ENCODE results near the gene DHRS7C.
"Not testable (repeated sequence)": the region's sequence is repeated elsewhere in the genome, so short reads cannot be mapped to it uniquely, and the experiment has no call there.

The DHRS7C gene

DNA sequence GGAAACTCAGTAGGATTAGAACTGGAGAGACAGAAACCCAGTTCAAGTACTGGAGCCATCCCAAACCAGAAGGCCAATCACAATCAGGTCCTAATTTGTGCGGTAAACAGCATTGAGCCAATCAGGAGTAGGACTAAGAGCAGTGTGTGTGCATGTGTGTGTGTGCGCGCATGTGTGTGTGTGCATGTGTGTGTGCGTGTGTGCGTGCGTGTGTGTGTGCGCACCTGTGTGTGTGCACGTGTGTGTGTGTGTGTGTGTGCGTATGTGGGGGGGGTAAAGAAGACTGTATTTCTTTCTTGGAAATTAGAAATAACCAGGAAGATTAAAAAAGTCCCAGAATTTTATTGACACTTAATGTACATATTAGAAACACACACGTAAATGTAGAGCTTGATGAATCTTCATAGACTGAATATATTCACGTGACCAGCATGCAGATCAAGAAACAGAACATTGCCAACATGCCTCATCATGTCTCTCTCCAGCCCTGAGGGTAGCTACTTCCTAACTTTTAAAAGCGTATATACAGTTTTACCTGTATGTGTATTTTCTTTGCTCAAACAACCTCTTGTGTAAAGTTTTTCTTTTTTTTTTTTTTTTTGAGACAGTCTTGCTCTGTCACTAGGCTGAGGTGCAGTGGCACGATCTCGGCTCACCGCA is 919 bp upstream of the DHRS7C start:
- Histone ChIP-seq H3K9me3 (ENCODE audit: control insufficient read depth, insufficient read depth, low read length) (no peaks in the 10 kb centered on the region), H3K36me3 (ENCODE audit: insufficient read depth, low read length) (no peaks in the 10 kb centered on the region), H3K4me1 (ENCODE audit: insufficient read depth, low read length) (no peaks in the 10 kb centered on the region), H3K9ac (ENCODE audit: low read depth, low read length) (no peak overlapping the region)

DNA sequence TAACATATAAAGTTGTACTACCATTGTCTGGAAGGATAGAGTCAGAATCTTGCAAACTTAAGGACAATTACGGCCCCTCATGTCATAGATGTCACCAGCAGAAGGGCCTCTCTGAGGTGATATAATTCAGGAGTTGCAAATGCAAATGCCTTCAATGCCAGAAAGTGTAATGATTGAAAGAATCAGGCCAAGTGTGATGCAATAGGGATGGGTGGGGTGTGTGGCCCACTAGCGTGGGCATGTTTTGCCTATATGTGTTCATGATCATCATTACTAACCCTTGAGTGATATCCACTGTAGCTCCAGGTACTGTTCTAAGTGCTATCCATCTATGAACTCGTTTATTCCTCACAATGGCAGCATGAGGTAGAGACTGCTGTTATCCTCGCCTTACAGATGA is 1.1 kb downstream of the DHRS7C start:
- Histone ChIP-seq H3K9me3 (ENCODE audit: control insufficient read depth, insufficient read depth, low read length) (no peaks in the 10 kb centered on the region), H3K36me3 (ENCODE audit: insufficient read depth, low read length) (no peaks in the 10 kb centered on the region), H3K4me1 (ENCODE audit: insufficient read depth, low read length) (no peaks in the 10 kb centered on the region), H3K9ac (ENCODE audit: low read depth, low read length) (no peak overlapping the region)

DNA sequence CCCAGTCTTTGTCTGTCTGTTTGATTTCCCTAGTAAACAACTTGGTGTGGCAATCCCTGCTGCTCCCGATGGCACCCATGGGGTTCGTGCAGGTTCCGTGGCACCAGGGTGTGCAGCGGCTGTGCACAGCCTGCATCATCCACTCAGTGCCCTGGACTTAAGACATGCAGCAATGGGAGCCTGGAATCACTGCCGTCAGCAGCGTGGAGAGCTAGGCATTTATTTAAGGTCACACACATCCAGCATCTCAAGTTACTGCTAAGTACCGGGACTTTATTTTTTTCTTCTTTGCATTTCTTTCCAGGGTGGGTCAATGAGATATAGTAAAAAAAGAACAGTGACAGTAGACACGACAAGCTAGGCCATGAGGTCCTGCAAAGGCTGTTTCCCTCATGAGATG is 2.8 kb downstream of the DHRS7C start:
- no peaks in the 10 kb centered on the region for H3K4me1 ChIP-seq (ENCODE audit: insufficient read depth, low read length)
- no peaks in the 10 kb centered on the region for H3K36me3 ChIP-seq (ENCODE audit: insufficient read depth, low read length)
- no peaks in the 10 kb centered on the region for H3K9me3 ChIP-seq (ENCODE audit: control insufficient read depth, insufficient read depth, low read length)
- no peak overlapping the region for H3K9ac ChIP-seq (ENCODE audit: low read depth, low read length)

DNA sequence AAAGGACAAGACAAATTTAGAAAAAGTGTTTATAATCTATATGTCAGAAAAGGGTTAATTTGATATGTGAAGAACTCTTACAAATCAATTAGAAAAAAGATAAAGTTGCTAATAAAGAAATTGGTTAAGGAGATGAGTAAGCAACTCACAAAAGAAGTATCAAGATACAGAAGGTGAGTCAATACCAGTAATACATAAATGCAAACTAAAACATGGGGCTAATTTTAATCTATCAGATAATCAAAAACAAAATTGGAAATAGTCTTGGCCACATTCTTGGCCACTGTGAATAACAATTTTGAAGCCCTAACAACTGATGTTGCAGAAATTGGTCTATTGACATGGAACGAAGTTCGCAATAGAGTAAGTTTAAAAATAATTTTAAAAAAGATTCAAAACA is 6.8 kb downstream of the DHRS7C start:
- Histone ChIP-seq H3K4me1 (ENCODE audit: insufficient read depth, low read length) (no peaks in the 10 kb centered on the region), H3K9ac (ENCODE audit: low read depth, low read length) (no peak overlapping the region), H3K36me3 (ENCODE audit: insufficient read depth, low read length) (no peaks in the 10 kb centered on the region), H3K9me3 (ENCODE audit: control insufficient read depth, insufficient read depth, low read length) (no peaks in the 10 kb centered on the region)

GRCh38 chr17:9783465-9783864 is 7.9 kb downstream of the DHRS7C start:
- not testable (repeated sequence) for H3K9me3 ChIP-seq (ENCODE audit: control insufficient read depth, insufficient read depth, low read length); H3K36me3 ChIP-seq (ENCODE audit: insufficient read depth, low read length); H3K4me1 ChIP-seq (ENCODE audit: insufficient read depth, low read length); H3K9ac ChIP-seq (ENCODE audit: low read depth, low read length)

DNA sequence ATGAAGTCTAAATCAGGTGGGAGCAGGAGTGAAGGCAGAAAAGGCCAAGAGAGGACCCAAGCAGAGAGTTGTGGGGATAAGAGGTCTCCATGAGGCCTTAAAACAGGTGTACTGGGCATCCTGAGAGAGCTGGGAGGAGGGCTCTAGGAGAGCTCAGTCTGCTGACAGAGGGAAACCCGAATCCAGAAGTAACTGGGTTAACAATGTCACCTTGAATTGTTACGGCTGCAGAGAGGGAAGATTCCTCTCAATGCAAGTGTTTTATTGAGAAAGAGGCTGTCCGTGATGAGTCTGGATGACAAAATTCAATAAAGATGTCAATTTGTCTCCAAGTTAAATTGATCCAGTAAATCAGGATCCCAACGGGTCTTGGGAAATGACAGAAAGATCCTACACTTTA is 8.3 kb downstream of the DHRS7C start:
- Histone ChIP-seq H3K9ac (ENCODE audit: low read depth, low read length) (no peak overlapping the region), H3K4me1 (ENCODE audit: insufficient read depth, low read length) (no peaks in the 10 kb centered on the region), H3K9me3 (ENCODE audit: control insufficient read depth, insufficient read depth, low read length) (no peaks in the 10 kb centered on the region), H3K36me3 (ENCODE audit: insufficient read depth, low read length) (no peaks in the 10 kb centered on the region)

- Histone ChIP-seq H3K9me3 (ENCODE audit: control insufficient read depth, insufficient read depth, low read length) (no peaks in the 10 kb centered on the region), H3K4me1 (ENCODE audit: insufficient read depth, low read length) (no peaks in the 10 kb centered on the region), H3K9ac (ENCODE audit: low read depth, low read length) (no peak overlapping the region), H3K36me3 (ENCODE audit: insufficient read depth, low read length) (no peaks in the 10 kb centered on the region)
Measured at GRCh38 chr17:9780552-9780951, 10.8 kb downstream of the DHRS7C start.

DNA sequence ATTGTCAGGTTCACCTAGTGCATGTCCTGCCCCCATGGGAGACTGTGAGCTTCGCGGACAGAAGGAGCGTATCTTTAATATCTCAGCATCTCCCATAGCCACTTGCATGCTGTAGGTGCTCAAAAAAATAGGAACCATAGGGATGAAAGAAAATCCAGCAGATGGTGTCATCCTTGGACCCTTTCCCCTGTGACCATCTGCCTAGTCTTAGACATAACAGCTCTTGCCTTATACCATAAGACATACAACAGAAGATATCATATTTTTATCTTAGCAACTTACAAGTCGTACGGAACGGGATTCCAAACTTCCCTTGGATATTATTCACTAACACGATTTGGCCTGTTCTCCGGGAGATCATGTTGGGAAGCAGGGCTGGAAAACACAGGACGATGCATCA is 14.5 kb downstream of the DHRS7C start:
- Histone ChIP-seq H3K4me1 (ENCODE audit: insufficient read depth, low read length) (no peaks in the 10 kb centered on the region), H3K9me3 (ENCODE audit: control insufficient read depth, insufficient read depth, low read length) (no peaks in the 10 kb centered on the region), H3K9ac (ENCODE audit: low read depth, low read length) (no peak overlapping the region), H3K36me3 (ENCODE audit: insufficient read depth, low read length) (no peaks in the 10 kb centered on the region)

- no peaks in the 10 kb centered on the region for H3K36me3 ChIP-seq (ENCODE audit: insufficient read depth, low read length)
- no peaks in the 10 kb centered on the region for H3K9me3 ChIP-seq (ENCODE audit: control insufficient read depth, insufficient read depth, low read length)
- H3K9ac ChIP-seq (ENCODE audit: low read depth, low read length) = no peak overlapping the region
- H3K4me1 ChIP-seq (ENCODE audit: insufficient read depth, low read length) = no peaks in the 10 kb centered on the region
Measured at GRCh38 chr17:9772658-9773057, 18.7 kb downstream of the DHRS7C start.

DNA sequence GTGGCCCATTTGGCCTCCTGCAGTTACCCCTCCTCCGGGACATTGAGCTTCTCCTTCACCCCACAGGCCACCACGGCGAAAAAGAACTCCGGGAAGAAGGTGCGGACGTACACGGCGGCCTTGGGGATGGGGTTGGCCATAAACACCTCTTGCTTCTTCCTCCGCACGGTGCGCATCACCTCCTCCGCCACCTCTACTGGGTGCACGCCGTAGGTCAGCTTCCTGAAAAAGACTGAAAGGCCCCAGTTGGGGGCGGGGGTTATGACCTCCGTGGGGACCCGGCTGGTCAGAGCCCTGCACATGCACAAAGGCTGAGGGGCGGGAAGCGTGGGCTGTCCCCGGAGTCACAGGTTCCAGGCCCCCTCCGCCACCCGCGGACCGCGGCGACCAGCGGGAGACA is 19.9 kb downstream of the DHRS7C start:
- Histone ChIP-seq H3K9ac (ENCODE audit: low read depth, low read length) (no peak overlapping the region), H3K9me3 (ENCODE audit: control insufficient read depth, insufficient read depth, low read length) (no peaks in the 10 kb centered on the region), H3K4me1 (ENCODE audit: insufficient read depth, low read length) (no peaks in the 10 kb centered on the region), H3K36me3 (ENCODE audit: insufficient read depth, low read length) (no peaks in the 10 kb centered on the region)

DNA sequence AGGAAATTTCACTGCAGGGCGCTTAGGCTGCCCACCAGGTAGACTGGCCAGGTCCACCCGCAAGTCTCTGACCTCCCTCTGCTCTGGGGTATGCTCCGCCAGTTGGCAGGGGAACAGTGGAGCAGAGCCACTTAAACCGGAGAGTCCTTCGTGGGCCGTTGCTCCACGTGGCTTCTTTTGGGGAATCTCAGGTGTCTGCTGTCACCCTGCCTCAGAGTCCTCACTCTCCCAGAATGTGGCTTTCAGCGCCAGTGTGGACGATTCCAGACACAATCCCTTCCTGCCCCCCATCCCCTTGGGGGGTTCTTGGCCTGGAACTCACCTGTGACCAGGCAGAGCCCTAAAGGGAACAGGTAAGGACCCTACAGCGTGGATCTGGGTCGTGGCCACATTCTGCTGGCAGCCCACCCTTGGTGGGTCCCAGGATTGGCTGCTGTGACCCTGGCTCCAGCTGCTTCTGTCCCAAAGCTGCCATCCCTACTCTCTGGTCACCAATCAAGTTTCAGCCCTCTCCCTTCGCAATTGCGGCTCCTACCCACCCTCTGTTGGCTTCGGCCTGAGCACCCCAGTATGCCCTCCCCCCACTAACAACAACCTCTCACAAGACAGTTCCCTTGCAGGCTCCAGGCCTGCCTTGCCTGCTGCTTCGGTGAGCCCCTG is 22.2 kb downstream of the DHRS7C start:
- Histone ChIP-seq H3K4me1 (ENCODE audit: insufficient read depth, low read length) (no peaks in the 10 kb centered on the region), H3K9me3 (ENCODE audit: control insufficient read depth, insufficient read depth, low read length) (no peaks in the 10 kb centered on the region), H3K9ac (ENCODE audit: low read depth, low read length) (no peak overlapping the region), H3K36me3 (ENCODE audit: insufficient read depth, low read length) (no peaks in the 10 kb centered on the region)

DNA sequence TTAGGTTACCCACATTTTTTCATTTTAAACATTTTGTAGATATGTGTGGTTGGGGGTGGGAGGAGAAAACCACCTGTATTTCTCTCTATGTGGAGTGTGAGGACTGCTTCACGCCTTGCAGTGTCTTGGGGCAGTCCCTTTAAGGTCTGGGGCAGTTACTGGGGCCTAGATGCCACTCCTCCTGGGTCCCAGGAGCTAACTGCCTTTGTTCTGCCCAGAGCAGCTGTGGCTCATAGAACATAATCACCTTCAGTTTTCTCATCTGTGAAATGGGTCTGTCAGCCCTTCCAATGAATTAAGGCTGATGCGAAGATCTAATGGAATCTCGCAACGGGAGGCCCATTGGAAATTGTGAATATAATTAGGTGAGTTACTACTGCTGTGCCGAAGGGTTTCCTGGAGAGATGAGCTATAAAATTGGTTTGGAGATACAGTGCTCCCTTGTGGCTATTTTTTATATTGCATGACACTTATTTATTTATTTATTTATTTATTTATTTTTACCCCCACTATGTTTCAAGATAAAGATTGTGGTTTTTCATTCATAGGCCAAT is 22.9 kb downstream of the DHRS7C start:
- Histone ChIP-seq H3K9ac (ENCODE audit: low read depth, low read length) (no peak overlapping the region), H3K9me3 (ENCODE audit: control insufficient read depth, insufficient read depth, low read length) (no peaks in the 10 kb centered on the region), H3K36me3 (ENCODE audit: insufficient read depth, low read length) (no peaks in the 10 kb centered on the region), H3K4me1 (ENCODE audit: insufficient read depth, low read length) (no peaks in the 10 kb centered on the region)

DNA sequence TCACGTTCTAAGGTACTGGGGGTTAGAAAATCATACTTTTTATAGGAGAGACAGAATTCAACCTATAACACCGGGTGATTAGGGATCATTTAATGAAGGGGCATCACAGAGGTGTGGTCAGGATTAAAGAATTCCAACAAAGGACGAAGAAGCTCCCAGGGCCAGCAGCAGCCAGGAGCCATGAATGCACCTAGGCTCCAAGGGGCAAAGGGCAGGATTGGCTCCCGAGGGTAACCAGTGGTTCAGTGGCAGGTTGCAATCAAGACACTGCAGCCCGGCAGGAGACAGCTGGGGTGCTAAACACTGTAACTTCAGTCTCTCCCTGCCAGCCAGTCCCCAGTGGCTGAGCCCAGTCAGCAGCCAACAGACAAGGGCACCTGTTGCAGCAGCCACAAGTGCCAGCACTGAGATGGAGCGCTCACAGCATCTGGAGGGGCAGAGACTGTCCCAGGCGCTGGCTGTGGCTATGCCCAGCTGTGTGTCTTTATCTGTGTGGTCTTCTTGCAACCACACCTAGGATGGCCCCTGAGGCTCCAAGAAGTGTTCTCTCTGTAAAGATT is 23.9 kb downstream of the DHRS7C start:
- Histone ChIP-seq H3K36me3 (ENCODE audit: insufficient read depth, low read length) (no peaks in the 10 kb centered on the region), H3K4me1 (ENCODE audit: insufficient read depth, low read length) (no peaks in the 10 kb centered on the region), H3K9me3 (ENCODE audit: control insufficient read depth, insufficient read depth, low read length) (no peaks in the 10 kb centered on the region), H3K9ac (ENCODE audit: low read depth, low read length) (no peak overlapping the region)

DNA sequence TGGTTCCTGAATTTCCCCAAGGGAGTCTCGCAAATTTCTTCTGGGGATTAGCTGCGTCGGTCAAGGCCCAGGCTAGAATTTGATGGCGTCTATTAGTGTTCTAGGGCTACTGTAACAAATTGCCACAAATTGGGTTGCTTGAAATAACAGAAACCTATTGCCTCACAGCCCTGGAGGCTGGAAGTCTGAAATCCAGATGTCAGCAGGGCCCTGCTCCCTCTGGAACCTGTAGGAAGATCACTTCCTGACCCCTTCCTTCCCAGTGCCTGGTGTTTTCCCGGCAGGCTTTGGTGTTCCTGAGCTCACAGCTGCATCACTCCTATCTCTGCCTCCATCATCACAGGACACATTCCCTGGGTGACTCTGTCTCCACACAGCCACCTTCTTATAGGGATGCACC is 24.4 kb downstream of the DHRS7C start:
- Histone ChIP-seq H3K9me3 (ENCODE audit: control insufficient read depth, insufficient read depth, low read length) (no peaks in the 10 kb centered on the region), H3K36me3 (ENCODE audit: insufficient read depth, low read length) (no peaks in the 10 kb centered on the region), H3K9ac (ENCODE audit: low read depth, low read length) (no peak overlapping the region), H3K4me1 (ENCODE audit: insufficient read depth, low read length) (no peaks in the 10 kb centered on the region)

- Histone ChIP-seq H3K9ac (ENCODE audit: low read depth, low read length) (no peak overlapping the region), H3K36me3 (ENCODE audit: insufficient read depth, low read length) (no peaks in the 10 kb centered on the region), H3K9me3 (ENCODE audit: control insufficient read depth, insufficient read depth, low read length) (no peaks in the 10 kb centered on the region), H3K4me1 (ENCODE audit: insufficient read depth, low read length) (no peaks in the 10 kb centered on the region)
Measured at GRCh38 chr17:9765322-9765721, 26.1 kb downstream of the DHRS7C start.
